GM19455 (cell line): Measurements from ENCODE around the gene PAGE2B.
"Not testable (repeated sequence)": the region's sequence is repeated elsewhere in the genome, so short reads cannot be mapped to it uniquely, and the experiment has no call there.

Source experiments
- ATAC-seq: cut with Tn5 transposase; IDR thresholded peaks from one replicate; pipeline ENCODE4 v1.9.1; 2021; ENCODE audit not compliant: unreplicated experiment

PAGE2B gene, protein sequence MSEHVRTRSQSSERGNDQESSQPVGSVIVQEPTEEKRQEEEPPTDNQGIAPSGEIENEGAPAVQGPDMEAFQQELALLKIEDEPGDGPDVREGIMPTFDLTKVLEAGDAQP

DNA sequence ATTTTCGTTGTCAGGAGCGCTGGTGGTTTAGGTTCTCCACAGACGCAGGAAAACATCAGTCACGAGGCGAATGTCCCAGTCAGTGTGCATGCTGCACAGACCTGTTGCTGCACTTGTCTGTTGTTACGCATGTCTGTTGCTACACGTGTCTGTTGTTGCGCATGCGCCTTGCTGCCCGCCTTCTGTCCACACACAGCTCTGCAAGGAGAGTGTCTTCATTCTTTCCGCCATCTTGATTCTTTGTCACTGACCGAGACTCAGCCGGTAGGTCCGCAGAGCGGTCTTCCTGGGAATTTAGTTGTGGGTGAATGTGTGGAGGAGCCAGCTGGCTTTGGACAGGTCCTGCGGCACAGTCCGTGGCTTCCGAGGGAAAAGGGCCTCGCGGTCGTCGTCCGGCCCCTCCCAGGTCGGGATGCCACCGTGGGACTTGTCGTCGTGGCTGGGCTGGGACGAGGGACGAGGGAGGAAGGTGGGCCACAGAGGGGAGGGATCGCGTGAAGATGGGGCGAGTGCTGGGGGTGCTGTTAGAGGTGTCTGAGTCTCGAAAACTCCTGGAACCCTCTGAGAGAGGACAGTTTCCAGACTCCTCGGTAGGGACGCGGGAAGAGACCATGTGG is at the start of gene PAGE2B:
Gene PAGE2B (plus strand): TSS at position 180 of the 617 bp plus-strand sequence. CDS start 1,012 bp downstream, outside the sequence.
- no peak for ATAC-seq

DNA sequence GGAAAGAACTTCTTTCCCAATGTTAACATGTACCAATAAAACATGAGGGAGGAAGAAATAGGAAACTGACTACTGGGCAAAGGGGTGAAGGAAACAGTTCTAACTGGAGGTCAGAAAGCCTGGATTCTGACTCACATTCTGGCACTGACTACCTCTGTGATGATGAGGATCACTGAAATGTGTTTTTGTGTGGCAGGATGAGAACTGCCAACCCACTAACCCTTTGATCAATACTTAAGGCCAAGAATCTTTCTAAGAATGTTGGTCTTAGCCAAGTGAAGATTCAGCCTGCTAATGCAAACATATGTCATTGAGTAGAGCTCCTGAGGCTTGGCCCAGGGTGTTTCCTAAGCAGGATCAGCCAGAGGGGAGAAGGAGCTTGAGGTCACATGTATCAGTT is 48.7 kb upstream of the PAGE2B start:
- ATAC-seq = no peak

DNA sequence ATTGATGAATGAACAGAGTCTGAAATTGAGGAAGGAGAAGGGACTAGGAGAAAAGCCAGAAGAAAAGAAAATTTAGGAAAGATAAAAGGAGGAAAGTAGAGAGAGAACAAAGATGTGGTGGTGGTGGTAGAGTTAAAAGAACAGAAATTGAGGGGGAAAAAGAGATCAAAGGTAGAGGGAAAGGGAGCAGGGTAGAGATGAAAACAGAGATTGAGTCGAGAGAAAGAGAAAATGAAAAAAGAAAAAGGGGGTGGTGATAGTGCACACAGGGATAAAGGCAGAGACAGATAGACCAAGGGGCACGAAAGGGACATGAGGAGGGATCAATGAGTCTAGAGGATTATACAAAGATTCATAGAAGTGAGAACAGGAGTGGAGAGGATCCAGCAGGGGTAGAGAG is 48.0 kb upstream of the PAGE2B start:
- ATAC-seq = no peak

DNA sequence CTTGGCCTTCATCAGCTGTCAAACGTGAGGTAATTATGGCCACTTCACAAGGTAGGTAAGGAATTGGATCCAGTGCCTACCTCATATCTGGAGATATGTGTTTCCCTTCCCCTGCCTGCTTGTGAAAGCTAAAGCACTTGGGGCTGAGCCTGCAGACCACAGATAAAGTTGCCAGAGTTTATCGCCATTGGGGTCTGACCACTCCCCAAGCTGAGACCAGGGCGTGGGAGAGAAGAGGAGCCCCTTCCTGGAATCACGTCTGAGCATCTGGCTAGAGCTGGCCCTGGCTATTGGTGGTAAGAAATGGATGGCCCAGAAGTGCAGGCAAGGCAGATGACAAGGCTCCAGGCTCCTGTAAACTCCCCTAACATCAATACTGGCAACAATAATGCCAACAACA is 46.8 kb upstream of the PAGE2B start:
- ATAC-seq = no peak

DNA sequence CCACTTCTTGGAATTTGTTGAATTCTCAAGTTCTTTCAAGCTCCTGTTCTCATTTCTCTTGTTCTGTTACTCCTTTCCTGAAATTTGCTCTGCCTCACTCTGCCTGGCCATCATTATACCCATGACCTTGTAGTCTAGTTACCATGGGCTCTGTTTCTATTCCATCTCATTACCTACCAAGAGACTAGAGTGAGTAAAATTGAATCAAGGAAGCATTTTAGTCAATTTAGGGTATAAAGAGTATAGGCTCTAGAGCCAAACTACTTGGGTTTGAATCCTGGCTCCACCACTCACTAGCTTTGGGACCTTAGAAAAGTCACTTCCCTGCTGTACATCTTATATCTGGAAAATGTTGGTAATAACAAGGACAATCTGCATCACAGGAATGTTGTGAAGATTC is 46.2 kb upstream of the PAGE2B start:
- no peak for ATAC-seq

DNA sequence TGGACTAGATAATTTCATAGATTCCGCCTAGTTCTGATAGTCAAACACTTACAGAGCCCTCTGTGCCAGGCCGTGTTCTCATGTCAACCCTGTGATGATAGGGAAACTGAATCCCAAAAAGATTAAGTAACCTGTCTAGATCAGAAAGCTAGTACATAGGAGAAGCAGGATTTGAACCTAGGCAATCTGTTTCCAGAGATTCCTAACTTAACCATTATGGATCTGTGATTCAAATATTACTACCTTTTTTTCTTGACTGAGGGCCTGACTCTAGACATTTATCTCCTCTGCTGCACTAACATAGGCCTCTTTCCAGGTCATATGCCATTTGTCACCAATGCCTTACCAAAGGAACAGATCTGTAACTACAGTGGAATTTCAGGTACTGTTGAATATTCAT is 45.5 kb upstream of the PAGE2B start:
- no peak for ATAC-seq

DNA sequence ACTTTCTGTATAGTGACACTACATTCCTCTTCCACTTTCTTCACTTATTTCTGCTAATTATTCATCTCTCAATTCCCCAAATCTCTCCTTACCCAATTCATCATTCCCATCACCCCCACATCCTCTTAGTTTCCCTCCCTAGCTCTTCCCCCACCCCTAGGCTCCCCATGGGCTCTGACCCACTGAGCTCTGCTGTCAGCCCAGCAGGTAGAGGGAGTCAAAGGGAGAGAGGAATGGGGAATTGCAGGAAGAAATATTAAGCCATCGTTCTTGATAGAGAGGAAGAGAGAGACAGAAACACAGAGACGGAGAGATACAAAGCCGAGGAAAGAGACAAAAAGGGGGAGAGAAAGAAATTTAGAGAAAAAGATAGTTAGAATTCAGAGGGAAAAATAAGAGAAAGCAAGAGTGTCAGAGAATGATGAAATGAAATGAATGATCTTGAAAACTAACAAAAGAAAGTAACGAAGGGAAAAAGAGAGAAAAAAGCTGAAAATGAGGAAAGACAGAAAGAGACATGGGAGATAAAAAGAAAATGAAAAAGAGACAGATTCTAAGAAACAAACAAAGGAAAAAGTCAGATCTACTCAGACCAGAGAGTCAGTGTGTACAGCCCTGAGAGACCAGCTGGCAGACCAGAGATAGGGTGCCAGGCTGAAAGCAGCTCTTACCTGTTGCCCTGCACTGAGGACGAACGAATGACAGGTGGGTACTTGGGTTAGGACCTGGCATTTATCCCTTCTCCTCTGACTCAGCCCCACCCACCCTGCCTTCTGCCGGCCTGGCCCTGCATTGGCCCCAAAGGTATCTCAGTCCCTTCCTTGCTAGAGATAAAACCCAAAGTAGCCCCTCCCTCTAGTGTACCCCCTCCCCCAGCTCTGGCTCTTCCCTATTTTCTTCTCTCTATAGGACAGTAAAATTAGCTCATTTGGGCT is 44.3 kb upstream of the PAGE2B start, which contains the start of gene ALAS2:
Gene ALAS2 (minus strand): TSS at position 707 of the 935 bp plus-strand sequence. CDS start 4,977 bp downstream, outside the sequence.
- no peak for ATAC-seq

DNA sequence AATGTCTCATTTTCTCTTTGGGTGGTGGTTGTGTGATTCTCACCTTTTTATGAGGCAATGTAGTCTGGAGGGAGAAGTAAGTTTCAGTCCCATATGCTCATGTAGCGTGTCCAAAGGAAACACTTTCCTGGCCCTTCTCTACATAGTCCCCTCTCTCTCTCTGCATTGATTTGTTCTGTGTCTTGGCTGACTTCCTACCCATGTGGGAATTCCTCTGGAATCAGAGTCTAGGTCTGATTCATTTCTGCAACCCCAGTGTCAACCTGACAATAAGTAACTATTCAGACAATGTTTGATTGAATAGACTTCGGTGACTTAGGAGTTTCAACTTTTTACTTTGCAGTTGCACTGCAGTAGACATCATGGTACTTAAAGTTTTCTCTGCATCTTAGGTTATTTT is 41.4 kb upstream of the PAGE2B start:
- ATAC-seq = no peak

DNA sequence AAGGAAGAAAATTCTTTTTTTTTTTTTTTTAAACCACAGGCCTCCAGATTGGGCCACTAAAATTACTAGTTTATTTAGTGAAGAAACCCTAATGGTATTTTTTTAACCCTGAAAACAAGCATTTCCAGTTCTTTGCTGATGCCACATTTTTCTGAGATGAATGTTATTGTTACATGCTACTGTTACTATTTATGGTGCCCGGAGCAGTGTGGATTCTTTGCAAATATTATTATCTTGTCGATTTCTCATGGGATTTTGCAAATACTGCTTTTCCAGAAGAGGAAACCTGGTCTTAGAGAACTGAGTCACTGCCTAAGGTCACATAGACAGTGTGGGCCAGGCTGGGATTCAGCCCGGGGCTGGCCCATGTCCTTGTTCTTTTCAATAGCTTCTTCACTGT is 35.4 kb upstream of the PAGE2B start:
- ATAC-seq = no peak

DNA sequence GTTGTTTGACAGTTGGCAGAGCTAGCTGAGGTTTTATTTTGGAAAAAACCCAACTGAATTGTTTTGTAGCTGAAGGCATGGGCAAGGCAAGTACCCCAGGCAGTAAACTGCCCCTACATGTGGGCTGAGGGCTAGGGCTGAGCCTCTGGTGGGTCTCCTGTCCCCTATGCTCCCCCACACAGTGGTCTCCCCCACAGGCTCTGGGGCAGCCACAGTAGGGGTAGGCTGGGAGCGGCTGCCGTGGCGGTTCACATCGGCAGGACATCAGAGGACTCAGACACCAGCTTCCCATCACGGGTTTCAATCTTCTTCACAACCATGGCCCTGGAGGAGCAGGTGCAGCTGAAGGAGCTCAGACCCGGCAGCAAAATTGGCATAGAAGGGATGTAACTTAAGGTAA is 33.3 kb upstream of the PAGE2B start:
- ATAC-seq = no peak

DNA sequence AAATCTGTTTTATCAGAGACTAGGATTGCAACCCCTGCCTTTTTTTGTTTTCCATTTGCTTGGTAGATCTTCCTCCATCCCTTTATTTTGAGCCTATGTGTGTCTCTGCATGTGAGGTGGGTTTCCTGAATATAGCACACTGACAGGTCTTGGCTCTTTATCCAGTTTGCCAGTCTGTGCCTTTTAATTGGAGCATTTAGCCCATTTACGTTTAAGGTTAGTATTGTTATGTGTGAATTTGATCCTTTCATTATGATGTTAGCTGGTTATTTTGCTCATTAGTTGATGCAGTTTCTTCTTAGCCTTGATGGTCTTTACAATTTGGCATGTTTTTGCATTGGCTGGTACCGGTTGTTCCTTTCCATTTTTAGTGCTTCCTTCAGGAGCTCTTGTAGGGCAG is 24.2 kb upstream of the PAGE2B start:
- ATAC-seq = not testable (repeated sequence)

DNA sequence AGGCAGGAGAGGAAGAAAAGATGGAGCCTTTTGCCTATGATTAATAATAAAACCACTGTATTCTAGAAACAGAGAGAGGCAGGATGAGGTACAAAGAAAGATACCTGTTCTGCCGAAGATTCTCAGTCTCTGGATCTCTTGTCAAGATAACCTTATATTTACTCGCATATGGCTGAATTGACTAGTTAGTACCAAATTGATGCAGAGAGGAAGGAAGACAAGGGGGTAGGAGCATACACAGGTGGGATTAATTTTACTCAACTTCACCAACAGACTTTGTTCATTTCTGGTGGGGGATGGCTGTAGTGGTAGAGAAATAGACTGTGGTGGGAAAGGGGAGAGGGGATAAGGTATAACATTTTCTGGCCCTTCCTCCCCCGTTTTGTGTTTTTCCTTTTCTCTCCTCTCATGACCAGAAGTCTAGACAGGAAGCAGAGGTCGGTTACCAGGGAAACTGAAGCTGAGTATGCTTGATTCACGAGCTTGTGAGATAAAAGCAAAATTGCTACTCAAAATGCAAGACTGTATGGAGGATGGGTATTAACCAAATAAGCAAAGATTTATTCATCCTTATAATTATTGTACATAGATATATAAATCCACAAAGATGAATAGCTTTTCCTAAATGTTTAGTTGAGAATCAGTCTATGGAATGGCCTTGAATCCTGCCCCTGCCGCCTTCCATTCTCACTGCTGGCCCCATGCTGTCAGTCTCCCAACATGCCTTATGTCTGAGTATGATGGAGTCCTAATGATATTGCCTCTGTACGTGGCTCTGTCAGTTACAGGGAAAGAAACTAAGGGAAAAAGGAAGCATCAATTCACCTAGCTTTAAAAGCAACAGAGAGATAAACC is 17.8 kb upstream of the PAGE2B start:
- no peak for ATAC-seq

DNA sequence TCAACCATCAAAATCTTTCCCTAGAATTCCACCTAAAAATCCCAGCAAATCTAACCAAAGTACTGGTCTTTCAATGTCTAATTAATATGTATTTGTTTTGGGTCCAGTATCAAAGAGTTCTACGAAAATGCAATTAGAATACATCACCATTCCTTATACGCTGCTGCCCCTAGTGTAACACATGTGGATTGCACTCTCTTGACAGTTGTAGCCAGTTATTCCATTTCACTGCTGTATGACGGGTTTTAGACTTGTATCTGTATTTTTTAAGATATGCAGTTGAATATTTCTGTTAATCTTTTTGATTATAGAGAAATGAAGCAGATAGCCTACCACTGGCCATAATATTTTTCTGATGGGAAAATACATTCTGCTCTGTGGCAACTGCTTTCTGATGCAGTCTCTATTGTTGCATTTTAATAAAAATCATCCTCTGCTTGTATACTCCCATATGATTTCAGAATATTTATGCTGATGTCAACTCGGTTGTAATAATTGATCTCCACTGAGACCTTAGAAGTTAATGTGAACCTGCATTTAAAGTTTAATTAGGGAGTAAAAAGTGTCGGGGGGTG is 17.1 kb upstream of the PAGE2B start:
- ATAC-seq = no peak

DNA sequence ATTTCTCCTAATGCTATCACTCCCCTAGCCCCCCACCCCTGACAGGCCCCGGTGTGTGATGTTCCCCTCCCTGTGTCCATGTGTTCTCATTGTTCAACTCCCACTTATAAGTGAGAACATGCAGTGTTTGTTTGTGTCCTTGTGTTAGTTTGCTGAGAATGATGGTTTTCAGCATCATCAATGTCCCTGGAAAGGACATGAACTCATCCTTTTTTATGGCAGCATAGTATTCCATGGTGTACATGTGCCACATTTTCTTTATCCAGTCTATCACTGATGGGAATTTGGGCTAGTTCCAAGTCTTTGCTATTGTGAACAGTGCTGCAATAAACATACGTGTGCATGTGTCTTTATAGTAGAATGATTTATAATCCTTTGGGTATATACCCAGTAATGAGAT is 7.7 kb upstream of the PAGE2B start:
- not testable (repeated sequence) for ATAC-seq

DNA sequence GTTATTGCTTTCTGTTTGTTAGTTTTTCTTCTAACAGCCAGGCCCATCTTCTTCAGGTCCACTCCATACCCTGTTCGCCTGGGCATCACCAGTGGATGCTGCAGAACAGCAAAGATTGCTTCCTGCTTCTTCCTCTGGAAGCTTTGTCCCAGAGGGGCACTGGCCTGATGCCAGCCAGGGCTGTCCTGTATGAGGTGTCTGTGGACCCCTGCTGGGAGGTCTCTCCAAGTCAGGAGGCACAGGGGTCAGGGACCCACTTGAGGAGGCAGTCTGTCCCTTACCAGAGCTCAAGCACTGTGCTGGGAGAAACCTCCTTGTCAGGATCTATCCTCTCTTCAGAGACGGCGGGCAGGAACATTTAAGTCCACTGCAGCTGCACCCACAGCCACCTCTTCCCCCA is 2.5 kb upstream of the PAGE2B start:
- ATAC-seq = no peak

DNA sequence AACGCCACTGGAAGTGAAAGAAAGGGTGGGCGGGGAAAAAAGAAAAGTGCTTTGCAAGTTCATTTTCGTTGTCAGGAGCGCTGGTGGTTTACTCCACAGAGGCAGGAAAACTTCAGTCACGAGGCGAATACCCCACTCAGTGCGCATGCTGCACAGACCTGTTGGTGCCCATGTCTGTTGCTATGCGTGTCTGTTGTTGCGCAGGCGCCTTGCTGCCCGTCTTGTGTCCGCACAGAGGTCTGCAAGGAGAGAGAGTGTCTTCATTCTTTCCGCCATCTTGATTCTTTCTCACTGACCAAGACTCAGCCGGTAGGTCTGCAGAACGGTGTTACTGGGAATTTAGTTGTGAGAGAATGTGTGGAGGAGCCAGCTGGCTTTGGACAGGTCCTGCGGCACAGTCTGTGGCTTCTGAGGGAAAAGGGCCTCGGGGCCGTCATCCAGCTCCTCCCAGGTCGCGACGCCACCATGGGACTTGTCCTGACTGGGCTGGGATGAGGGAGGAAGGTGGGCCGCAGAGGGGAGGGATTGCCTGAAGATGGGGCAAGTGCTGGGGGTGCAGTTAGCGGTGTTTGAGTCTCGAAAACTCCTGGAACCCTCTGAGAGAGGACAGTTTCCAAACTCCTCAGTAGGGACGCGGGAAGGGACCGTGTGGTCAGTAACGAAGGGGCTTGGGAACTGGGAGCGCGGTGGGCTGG is 14.1 kb downstream of the PAGE2B start, which contains the start of gene PAGE2:
Gene PAGE2 (plus strand): TSS at position 224 of the 695 bp plus-strand sequence. CDS start 1,003 bp downstream, outside the sequence.
- no peak for ATAC-seq

DNA sequence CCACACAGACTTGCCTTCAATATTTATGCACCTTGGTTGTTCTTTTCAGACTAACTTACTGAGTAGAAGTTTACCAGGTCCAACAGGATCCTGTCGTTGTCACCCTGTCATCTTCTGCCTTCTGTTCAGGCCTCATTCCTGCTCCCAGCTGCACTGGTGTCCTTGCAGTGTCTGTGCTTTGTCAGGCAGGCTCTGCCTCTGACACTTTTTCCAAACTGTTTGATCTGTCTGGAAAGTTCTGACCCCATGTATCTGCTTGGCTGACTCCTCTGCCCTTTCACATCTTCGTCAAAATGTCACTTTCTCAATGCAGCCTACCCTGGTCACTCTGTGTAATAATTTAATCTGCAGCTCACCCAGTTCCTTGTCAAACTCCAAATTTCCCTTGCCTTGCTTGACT is 23.9 kb downstream of the PAGE2B start:
- no peak for ATAC-seq

DNA sequence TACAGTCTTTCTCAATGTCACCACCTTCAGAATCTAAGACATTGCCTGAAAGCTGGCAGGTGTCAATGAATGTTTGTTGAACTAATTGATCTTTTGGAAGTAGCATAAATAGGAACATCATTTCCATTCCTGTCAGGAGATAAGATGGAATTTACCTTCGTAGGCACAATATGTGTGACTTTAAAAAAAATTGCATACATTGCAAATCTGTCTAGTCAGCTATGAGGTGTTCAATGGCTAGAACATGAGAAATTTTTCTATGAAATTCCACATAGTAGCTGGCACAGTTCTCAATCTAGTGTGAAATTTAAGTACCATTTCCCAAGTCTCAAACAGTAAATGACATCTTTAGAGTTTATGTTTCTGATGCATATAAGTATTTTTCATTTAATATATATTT is 24.3 kb downstream of the PAGE2B start:
- ATAC-seq = no peak

DNA sequence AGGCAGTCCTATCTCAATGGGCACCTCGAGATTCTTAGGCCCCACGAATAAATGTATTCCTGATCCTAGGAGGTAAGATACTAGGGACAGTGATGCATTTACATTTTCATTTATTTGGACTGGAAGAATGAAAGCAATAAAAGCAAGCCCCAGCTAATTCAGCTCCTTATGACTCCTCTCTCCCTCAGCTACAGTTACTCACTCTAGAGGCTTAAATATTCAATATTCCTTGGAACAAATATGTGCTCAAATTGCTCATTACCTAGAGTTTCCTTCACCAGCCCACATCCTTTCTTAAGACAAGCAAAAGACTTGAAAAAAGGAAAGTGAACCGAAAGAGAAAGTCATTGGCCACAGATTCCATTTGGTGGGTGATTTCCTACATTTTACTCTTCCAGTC is 27.9 kb downstream of the PAGE2B start:
- no peak for ATAC-seq

DNA sequence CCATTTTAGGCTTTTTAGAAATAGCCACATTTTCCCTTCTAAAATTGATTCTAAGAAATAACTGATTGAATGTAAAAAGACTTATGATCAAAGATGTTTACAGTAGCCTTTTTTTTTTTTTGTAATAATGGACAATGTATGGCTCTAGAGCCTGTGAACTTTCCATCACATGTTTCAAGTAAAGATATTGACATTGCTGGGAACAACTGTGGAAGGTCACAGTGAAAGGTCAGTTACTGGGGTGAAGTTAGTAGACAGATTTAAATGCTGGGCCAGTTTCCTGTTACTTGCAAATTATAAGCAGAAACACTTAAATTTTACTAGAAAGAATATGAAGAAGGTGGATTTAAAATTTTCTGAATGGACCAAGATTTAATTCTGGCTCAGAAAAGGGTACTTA is 32.4 kb downstream of the PAGE2B start:
- no peak for ATAC-seq
